ENCODE results near the gene MRM2.

Gene MRM2

DNA sequence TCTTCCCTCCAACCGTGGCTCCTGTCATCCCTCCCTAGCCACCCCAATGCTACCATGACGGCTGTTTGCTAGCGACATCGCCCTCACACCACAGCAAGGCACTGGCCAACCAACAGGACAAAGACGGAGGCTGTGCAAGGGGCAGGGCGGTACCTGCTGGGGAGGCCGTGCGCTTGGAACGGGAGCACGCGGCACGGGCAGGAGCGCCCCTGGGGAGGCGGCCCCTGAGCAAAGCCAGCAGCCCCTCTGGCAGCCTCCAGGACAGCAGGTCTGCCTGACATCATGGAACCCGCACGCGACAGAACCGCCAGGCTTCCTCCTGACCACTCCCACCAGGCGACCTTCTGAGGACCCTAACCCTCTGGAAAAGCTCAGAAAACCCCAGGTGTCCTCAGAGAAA, 22.0 kb downstream of the MRM2 start:
- DNase-seq: no peak

DNA sequence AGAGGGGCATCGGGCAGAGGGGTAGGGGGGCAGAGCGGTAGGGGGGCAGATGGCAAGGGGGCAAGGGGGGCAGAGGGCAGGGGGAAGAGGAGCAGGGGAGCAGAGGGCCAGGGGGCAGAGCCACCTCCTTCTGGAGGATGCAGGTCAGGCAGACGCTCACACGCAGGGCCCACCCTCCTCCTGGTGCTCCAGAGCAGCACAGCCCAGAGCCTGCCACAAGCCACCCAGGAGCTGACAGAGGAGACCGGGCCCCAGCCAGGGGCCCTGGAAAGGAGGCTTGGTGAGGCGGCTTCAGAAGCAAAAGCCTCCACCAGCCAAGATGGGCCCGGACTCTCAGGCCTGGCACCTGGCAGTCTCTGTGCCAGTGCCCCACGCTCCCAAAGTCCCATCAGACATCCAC, 22.4 kb downstream of the MRM2 start:
- no peak for DNase-seq

DNA sequence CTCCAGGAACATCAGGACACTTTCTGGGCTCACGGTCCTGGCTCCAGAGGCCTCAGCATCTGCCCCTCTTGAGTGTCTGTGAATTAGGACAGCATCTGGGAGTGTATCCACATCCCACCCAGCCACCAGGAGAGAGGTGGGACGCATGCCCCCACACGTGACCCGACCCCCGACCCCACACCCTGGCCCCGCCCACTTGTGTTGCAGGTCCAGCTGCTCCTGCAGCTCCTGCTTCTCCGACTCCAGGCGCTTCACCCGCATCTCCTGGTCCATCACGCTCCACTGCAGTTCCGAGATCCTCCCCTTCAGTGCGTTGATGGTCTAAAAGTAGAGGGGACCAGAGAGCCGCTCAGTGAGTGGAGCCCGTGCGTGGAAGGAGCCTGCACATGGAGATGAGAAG, 22.9 kb downstream of the MRM2 start:
- DNase-seq: no peak

DNA sequence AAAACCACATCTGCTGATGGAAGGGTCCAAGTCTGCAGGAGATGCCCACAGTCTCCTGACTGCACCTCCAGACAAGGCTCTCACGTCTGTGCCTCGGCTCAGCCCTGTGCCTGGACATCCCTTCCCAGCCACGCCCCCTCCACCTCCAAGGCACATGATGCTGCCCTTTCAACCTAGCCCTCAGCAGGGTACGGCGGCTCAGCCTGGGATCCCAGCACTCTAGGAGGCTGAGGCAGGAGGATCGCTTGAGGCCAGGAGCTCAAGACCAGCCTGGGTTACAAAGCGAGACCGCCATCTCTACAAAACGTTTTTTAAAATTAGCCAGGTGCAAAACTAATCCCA, 23.6 kb downstream of the MRM2 start:
- no peak for DNase-seq

DNA sequence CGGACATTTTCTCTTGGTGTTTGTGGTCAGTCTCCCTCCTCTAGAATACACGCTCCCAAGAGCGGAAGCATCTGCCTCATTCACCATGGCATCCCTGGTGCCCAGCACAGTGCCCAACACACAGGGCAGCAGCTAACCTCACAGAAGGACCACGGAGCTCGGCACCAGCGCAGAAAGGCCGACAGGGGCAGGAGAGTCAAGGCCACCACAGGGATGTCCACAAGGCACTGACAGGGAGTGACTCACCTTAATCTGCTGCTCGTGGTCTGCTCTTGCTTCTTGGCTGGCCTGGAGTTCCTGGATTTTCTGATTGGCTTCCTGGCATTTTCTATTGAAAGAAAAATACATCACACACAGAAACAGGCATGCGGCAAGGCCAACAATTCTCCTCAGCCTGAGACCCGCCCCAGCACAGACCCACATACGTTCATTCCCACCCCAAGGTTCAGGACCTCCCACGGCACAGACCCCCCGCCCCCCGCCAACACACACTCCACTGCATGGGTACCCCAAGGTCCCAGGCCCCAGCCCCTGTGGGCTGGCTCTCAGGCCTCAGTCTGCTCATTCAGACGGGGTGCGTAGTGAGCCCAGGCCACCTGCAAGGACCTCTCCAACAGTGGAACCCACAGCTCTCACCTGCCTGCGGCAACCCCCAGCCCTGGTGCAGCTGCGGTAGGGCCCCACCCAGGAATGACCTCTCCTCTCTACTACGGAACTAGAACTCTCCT, 24.1 kb downstream of the MRM2 start:
- no peak for DNase-seq

DNA sequence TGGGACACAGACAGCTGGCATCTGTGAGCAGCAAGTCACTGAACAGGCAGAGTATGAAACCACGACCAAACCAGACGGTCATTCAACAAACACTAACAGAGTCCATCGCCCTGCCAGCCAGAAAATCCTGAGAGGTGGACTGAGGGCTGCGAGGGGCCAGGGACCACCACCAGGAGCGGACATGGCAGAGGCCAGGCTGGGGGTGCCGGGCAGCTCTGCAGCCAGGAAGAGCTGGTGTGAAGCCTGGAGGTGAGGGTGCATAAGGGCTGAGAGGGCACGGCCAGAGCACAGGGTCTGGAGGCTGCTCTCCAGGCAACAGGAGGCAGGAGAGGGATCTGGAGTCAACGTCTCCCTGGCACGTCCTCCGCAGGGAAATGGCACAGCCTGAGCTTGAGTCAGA, 24.8 kb downstream of the MRM2 start:
- DNase-seq: no peak

DNA sequence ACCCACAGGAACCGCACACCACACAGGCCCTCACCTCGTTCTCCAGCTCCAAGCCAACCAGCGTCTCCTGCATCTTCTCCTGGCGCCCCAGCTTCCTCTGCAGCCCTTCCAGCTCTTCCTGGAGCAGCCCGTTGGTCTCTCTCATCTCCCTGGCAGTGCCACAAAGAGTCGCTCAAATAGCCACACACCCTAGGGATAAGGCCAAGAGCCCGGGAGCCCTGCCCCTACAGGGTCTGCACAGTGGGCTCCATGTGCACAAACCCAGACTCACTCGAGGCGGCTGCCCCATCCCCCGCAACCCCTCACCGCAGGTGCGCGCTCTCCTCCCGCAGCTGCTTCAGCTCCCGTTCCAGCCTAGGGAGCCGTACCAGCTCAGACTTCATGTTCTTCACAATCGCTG, 26.2 kb downstream of the MRM2 start:
- no peak for DNase-seq

DNA sequence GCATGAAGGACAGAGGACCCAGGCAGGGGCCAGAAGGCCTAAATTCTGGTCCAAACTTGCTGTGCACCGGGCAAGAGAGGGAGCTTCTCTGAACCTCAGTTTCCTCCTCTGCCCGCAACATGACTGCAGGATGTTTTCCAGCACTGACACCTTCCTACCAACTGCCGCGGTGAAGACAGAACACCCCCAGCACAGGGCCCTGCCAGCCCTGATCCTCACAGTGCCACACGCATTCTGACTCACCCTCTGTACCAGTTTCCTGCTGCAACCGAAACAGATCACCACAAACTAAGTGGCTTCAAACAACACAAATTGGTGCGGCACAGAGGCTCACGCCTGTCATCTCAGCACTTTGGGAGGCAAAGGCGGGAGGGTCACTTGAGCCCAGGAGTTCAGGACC, 27.4 kb downstream of the MRM2 start:
- DNase-seq: no peak

DNA sequence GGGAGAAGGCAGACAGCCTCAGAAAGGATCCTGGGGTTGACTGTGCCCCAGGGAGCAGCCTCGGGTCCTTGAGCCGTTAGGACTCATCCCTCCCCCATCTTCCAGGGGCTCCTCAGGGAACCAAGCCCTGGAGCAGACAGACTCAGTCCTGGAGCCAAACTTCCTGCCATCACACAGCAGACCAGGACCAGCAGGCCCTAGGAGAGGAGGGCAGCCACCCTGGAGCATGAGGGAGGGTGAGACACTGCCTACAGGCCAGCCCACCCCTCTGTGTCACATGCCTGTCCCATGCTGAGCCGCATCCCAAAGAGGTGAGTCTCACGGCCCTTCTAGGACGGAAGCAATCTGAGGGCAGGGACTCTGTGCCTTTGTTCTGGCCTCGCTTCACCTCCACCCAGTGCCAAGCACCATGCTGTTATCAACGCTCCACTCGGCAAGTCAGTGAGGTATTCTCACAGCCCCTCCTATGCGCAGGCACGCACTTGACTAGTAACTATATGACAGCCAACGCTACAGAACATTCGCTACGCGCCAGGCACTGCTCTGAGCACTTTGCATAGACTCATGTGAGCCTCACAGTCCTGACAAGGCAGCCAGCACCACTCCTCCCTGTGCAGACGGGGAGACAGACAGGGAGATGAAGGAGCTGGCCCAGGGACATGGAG, 28.3 kb downstream of the MRM2 start:
- DNase-seq: no peak

DNA sequence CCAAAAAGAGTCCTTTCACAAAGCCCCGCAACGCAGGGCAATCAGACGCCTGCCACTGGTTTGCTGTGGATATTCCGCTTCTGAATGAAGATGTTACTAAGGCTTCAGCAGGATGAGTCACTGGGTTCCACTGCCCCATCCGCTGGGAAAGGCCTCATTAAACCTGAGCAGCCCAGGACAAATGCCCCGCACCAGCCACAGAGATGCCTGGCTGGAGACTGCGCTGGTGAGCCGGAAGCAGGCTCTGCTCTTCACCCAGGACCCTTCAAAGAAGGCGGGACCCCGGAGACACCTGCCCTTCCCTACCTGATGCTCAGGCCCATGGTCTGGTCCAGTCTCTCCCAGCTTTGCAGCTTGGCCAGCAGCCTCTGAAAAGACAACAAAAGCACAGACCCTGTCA, 29.1 kb downstream of the MRM2 start:
- no peak for DNase-seq

DNA sequence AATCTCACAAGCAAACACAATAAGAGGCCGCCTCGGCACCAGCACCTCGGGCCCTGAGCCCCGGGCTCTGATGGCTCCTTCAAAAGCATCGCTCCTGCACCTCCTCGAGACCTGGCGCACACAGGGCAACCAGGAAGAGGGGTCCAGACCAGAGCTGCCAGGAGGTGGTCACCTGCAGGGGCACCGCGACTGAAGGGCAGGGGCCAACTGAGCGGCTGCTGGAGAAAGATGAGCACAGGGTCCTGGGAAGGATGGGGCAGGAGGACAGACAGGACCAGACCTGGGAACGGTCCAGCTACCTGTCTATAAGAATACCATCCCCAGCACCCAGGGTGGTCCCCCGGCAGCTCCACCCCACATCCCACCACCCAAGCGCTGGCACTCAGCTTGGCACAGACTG, 30.1 kb downstream of the MRM2 start:
- DNase-seq: no peak

DNA sequence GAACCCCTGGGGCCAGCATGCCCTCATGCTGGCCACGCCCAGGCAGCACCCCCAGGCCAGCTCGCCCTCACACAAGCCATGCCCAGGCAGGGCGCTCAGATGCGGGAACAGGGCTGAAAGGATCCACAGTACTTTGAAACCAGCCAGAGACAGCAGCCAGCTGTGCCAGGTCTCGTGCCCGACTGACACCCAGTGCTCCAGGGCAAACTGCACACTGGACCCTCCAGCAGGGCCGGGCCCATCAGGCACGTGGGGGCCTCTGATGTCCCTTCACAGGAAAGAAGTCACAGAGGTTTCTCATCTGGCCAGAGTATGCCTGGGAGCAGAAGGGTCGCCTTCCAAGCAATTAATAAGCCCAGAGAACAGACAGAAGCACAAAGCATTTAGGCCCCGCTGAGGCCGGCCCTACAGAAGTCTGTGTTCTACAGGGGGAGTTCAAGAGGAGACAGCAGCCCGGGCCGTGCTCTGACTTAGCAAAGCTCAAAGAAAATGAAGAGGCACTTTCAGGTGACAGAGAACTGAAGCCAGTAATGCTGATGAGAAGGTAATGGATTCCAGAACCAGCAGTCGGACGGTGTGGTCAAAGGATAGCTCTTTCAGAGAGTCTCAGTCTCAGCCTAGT, 30.6 kb downstream of the MRM2 start:
- no peak for DNase-seq

DNA sequence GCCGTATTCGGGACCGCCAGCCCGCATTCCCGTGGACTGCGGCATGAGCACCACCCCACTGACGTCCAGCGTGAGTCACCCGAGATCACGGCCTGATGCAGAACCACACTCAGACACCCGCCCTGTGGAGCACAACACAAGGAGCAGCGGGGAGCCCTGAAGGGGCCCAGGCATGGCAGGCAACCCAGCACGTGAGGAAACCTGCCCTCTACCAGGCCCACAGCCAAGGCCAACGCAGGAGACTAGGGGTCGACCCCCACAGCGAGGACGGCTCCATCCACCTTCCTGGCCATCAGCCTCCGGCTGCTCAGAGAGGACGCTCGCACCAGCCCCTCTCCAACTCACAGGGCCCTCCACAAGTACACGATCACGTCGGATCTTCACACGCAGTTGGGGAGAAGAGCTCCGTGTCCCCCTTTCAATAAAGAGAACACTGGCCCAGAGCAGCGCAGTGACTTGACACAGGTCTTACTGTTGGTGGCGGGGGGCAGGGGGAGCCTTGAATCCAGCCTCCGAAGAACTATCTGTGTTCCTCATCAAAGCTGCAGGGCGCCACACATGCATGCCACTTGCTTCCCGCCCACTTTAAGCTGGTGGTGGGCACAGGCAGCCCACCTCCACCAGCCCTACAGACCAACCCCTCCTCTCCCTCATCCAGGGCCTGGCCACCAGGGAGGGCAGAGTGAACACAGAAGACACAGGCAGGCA, 31.3 kb downstream of the MRM2 start:
- no peak for DNase-seq

DNA sequence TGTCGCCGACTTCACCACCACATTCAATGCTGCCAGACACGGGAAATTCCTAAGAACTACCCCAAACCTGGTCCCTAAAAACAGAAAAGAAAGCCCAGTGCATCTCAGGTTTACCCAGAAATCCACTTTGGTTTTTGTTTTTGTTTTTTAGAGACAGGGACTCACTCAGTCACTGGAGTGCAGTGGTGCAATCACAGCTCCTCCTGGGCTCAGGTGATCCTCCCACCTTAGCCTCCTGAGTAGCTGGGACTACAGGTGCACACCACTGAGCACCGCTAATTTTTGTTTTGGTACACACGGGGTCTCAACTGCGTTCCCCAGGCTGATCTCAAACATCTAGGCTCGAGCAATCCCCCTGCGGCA, 32.1 kb downstream of the MRM2 start:
- no peak for DNase-seq

DNA sequence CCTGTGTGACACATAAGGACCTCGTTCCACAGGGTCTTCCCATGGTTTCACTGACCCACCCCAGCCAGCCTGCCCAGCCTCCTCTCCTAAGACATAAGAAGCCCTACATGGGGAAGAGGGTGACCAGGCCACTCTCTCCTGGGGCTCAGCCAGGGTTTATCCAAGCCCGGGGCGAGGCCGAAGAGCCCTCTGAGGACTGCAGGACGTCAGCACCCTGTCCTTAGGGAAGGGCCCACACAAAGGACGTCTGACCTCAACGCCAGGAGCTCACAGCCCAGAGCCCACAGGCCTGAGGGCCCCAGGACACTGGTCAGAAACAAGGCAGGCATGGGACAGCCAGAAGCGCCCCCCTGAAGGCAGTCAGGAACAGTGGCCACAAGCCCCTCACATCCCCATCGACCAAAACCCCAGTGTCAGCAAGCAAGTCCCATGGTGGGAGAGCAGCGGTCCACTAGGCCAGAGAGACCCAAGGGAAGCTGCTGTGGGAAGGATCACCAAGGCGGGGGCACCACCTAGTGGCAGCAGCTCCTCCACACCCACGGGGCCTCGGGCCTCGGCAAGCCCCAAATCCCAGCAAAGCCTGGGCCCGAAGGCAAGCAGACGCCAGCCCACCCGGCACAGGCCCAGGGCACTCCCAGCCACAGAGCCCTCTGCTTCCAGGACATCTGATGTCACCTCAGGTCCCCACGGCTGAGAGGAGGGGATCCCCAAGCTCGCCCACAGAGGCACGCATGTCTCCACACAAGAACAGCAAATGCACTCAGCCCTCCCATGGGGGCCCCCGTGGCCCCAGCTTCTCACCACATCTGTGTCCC, 32.7 kb downstream of the MRM2 start:
- peak; percentile 33 for DNase-seq

DNA sequence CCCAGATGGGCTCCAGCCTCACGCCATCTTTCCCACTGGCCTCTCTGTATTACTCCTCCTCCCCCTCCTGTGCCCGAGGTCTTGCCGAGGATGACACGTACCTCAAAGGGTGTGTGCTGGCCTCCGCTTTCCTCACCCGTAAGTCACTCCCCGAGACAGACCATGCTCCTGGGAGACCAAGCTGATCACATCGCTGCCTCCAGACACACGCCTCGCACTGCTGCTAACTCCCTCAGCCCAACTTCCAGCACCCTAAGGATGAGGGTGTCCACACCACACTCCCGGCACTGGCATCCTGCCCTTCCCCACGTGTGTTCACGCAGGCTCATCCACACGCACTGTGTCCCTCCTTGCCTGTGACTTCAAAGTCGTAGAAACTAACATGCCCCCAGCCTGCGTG, 33.3 kb downstream of the MRM2 start:
- no peak for DNase-seq

DNA sequence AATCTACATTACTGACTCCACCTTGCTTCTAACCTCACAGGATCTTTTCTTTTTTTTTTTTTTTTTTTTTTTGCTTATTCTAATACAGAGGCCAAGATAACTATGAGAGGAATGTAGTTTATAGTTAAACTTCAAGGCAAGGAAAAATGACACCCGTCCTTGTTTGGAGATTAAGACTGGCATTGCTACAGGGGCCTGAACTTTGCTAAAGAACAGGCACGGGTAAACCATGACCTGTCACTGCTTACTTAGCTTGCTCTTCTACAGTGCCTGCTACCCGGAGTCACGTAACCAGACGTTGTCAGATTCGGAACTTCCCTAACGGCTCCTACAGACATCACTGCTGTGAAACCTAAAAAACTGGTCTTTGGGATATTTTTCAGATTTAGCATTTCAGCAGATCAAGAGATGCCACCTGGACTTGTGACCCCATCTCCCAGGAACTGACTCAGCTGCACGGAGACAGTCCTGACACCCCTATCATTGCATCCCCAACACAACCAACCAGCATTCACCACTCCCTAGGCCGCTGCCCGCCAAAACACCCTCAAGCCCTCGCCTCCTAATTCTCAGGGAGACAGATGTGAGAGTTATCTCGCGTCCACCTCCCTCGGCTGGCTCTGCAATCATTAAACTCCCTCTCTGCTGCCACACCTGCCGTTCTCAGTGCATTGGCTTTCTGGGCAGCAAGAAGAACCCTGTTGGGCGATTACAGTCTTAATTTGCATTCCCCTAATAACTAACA, 36.8 kb downstream of the MRM2 start:
- DNase-seq: no peak

DNA sequence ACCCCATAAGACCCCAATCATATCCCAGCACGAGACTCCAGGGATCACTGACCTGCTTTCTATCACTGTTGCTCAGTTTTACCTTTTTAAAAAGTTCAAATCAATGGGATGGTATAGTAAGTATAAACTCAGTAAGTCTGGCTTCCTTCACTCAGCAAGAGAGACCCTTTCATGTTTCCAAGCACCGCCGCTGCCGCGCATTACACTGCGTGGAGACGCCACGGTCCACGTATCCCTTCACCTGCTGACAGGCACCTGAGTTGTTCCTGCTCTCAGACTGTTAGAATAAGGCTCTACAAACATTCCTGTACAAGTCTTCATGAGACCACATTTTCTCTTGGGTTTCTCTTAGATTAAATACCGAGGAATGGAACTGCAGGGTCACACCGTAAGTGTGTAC, 37.6 kb downstream of the MRM2 start:
- no peak for DNase-seq

DNA sequence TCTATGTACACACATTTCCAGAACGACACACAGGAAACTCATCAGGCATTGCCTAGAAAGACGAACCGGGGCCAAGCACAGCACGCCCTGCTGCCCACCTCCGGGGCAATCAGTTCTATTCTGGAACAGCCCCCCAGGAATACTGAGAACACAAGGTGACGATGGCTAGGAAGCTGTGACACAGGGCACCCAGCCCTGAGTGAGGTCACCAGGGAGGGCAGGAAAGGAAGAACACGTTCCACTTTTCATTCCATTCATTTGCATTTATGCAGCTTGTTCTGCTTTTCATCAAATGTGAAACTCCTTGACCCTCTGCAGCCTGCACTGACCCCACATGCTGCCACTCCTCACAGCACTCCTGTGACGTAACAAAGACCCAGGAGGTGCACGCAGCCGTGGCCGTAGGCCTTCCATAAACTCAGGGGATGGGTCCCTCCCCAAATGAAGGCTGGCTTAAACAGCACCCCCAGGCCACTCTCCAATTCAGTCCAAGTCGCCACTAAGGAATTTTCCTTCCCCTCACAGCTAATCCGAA, 38.2 kb downstream of the MRM2 start:
- no peak for DNase-seq

DNA sequence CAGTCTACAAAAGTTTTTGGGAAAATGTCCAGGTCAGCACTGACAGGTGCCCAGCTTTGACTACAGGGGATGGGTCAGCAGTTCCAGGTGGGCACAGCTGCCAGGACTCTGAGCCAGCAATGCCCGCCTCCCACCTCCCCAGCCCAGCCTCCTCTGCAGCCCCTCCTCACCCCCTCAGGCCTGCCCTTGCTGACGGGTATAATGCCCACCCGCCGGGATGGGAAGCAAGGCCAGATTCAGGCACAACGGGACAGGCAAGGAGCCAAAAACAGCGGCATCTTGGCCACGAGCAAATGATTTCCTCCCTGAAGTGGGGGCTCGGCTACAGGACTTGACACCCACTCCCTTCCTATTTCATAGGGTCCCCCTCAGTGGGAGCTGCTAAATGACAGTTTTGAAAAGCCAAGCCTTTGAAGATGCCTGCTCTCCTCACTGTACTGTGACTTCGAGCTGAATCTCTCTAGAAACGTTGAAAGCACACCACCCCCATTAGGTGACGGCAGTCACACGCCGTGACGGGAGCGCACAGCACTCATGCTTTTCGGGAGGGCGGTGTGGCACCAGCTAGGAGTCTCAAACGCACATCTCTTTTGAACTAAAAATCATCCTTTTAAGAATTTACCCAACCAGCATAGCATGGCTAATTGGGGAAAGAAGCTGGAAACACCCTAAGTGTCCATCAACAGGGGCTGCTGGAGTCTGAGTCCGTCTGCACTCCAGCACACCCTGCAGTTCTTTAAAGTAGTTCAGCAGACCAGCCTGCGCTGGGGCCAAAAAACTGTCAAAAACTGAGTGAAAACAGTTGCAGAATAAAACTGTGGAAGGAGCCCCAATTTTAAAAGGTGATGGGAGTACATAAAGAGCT, 38.9 kb downstream of the MRM2 start:
- DNase-seq: no peak

DNA sequence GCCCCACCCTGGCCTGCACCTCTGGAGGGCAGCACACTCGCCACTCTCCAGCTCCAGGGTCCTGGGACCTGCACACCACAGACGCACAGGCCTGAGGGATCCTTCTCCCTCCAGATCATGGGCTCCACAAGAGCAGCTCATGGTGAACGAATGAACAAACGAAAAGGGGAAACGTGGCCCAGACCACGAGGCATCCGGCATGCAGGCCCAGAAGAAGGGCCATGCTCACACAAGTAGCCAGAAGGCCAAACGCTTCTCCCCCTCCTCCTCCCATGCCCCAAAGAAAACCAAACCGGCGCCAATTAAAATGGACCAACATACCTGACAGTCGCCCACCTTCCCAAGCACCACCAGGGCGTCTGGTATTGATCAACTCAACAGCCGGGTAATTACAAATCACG, 39.6 kb downstream of the MRM2 start:
- no peak for DNase-seq

Measured in T-helper 9 cell (primary cell).